HL-60 (cell line): ENCODE results near the gene MAGEL2.

ENCODE experiments used
- CTCF ChIP-seq: IDR thresholded peaks from one replicate; pipeline ENCODE4 v1.5.1; 2011; ENCODE audit warnings: low read length, control low read depth, inconsistent platforms; ENCODE audit not compliant: insufficient read depth
- POLR2AphosphoS5 ChIP-seq: IDR thresholded peaks from 2 replicates; pipeline ENCODE4 v1.6.1; 2012; ENCODE audit warnings: low read depth

- TF ChIP-seq CTCF (no peak), POLR2AphosphoS5 (no peak)
Measured at GRCh38 chr15:23695282-23695681, 47.6 kb upstream of the MAGEL2 start.
